Stimulated activated CD4-positive, alpha-beta T cell treated with anti-CD3 and anti-CD28 coated beads, Interleukin-2, amount 100 ng/mL, for 48 hours (primary cell): Measurements from ENCODE around the gene MRPL52.
"Not testable (repeated sequence)": the region's sequence is repeated elsewhere in the genome, so short reads cannot be mapped to it uniquely, and the experiment has no call there.

ENCODE experiments used
- DNase-seq, 2 donors: peaks; one replicate each; pipeline ENCODE4 v3.0.0-alpha.2; 2020

Gene MRPL52

GRCh38 chr14:22841311-22841710 is 11.6 kb downstream of the MRPL52 start:
- DNase-seq = no peak

DNA sequence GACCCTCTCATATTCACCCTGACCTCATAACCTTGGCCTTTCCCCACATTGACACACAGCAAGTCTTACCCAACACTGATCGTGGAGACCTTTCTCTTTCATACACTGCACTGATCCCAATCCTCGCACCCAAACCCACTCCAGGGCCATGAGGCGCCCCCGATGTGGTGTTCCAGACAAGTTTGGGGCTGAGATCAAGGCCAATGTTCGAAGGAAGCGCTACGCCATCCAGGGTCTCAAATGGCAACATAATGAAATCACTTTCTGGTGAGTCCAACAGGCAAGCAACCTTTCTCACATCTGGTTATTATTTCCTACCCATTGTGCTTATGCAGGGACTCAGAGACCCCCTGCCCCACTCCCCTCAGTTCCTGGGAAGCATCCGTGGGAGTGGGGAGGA is 12.1 kb downstream of the MRPL52 start:
- no peak for DNase-seq

- no peak for DNase-seq
Measured at GRCh38 chr14:22842211-22843122, 12.8 kb downstream of the MRPL52 start.

- DNase-seq = no peak
Measured at GRCh38 chr14:22843123-22843925, 13.6 kb downstream of the MRPL52 start.

DNA sequence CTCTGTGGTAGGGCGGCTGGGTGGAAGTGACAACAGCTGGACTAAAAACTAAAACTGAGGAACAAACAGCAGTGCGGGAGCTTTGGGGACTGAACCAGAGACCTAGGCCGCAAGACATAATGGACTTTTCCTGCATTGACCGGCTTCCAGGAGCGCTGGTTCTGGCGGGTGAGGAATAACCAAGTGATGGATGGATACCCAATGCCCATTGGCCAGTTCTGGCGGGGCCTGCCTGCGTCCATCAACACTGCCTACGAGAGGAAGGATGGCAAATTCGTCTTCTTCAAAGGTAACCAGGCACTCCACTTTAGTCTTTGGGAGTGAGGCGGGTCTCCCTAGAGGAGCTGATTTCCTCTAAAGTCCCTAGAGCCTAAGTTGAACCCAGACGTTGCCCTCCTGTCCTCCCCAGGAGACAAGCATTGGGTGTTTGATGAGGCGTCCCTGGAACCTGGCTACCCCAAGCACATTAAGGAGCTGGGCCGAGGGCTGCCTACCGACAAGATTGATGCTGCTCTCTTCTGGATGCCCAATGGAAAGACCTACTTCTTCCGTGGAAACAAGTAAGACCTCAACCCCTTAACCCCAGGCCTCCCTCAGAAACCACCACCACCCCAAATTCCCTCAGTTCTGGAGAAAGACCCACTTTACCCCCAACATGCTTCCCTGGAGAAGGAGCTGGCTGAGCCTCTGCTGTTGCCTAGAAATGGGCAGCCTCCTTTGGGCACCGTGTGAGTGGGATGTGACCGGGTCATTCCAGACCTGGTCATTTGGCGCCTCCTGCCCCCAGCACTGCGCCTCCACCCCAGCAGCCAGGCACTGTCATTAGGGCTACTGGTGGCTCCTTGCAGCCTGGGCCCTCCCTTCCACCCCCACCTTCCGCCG is 14.8 kb downstream of the MRPL52 start:
- DNase-seq = no peak

DNA sequence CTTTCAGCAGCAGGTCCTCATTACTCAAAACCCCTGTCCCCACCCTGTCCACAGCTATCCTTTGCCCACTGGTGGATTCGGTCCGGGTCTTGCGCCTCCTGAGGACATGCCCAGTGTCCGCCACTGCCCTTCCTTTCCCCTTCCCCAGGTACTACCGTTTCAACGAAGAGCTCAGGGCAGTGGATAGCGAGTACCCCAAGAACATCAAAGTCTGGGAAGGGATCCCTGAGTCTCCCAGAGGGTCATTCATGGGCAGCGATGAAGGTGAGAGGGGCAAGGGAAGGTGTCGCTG is 15.4 kb downstream of the MRPL52 start:
- no peak for DNase-seq

- no peak for DNase-seq
Measured at GRCh38 chr14:22845821-22846625, 16.3 kb downstream of the MRPL52 start.

- DNase-seq = no peak
Measured at GRCh38 chr14:22846811-22847307, 17.2 kb downstream of the MRPL52 start.

GRCh38 chr14:22847661-22848341 is 18.1 kb downstream of the MRPL52 start:
- DNase-seq = no peak

- DNase-seq = no peak
Measured at GRCh38 chr14:22848351-22849164, 18.9 kb downstream of the MRPL52 start.

DNA sequence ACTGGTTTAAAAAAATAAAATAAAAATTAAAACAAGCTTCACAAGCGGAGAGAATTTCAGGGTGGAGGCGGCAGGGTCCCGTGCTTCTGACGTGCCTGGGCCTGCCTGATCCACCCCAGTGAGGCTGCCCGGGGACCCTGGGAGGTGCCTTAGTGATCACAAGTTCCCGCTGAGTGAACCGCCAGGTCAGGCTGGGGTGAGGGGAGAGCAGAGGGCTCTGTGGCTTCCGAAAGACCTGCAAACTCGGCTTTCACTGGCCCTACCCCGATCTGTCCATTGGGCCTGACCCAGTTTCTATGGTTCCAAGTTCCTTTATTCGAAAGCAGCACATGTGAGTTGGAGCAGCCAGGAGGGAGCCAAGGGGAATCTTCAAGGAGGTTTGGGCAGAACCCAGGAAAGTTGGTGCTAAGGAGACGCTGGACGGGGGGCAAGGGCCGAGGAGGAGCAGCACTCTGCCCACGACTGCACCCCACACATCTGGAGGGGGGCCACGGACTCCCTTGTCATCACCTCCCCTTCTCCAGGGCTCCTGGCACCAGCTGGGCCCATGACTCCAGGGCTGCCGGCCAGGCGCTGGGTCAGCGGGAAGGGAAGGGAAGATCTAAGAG is 19.6 kb downstream of the MRPL52 start:
- no peak for DNase-seq

- no peak for DNase-seq
Measured at GRCh38 chr14:22850944-22851764, 21.5 kb downstream of the MRPL52 start.

- not testable (repeated sequence) for DNase-seq
Measured at GRCh38 chr14:22852178-22852577, 22.5 kb downstream of the MRPL52 start.

- DNase-seq = no peak
Measured at GRCh38 chr14:22852599-22852939, 22.9 kb downstream of the MRPL52 start.

GRCh38 chr14:22852940-22853767 is 23.5 kb downstream of the MRPL52 start:
- DNase-seq = peak; percentile 98 to 99

DNA sequence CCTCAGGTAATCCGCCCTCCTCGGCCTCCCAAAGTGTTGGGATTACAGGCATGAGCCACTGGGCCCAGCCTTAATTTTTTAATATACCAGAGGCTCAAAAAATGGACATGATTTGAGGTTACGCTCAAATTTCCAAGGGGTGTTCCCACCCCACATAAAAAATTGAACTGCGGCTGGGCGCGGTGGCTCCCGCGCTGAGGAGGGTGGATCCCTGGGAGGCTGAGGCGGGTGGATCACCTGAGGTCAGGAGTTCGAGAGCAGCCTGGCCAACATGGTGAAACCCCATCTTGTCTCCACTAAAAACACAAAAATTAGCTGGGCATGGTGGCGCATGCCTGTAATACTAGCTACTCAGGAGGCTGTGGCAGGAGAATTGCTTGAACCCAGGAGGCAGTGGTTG is 24.6 kb downstream of the MRPL52 start:
- not testable (repeated sequence) for DNase-seq

DNA sequence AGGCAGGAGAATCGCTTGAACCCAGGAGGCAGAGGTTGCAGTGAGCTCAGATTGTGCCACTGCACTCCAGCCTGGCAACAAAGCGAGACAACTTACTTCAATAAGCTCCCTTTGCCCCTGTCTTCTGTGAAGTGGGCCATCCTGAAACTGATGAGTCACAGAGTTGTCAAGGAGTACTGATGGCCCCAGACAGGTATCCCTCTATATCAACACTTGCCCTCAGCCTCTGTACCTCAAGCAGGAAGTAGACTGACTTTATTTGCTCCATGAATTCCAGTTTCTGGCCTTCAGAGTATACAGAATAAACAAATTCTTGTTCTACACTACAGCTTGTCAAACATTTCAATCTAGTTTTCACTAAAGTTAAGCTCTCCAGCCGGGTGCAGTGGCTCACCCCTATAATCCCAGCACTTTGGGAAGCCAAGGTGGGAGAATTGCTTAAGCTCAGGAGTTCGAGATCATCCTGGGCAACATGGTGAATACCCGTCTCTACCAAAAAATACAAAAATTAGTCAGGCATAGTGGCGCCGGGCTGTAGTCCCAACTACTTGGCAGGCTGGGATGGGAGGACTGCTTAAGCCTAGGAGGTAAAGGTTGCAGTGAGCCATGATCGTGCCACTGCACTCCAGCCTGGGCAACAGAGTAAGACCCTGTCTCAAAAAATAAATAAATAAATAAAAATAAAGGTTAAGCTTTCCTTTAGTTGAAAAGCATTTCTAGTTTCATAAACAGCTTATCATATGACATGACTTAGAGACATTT is 25.5 kb downstream of the MRPL52 start:
- DNase-seq = no peak

GRCh38 chr14:22856428-22856827 is 26.7 kb downstream of the MRPL52 start:
- no peak for DNase-seq
